ENCODE results near the gene TMED6.
"Not testable (repeated sequence)": the region's sequence is repeated elsewhere in the genome, so short reads cannot be mapped to it uniquely, and the experiment has no call there.

The TMED6 gene

GRCh38 chr16:69301187-69301586 is 50.4 kb downstream of the TMED6 start:
- Histone ChIP-seq H3K4me3 (ENCODE audit: insufficient read depth, low read length, poor library complexity, severe bottlenecking) (no peak overlapping the region), H3K9me3 (ENCODE audit: insufficient read depth, low read length) (no peaks in the 10 kb centered on the region), H3F3A (ENCODE audit: insufficient read depth) (no peaks in the 10 kb centered on the region), H3K79me2 (ENCODE audit: insufficient read depth, low read length) (no peaks in the 10 kb centered on the region), H3K27me3 (ENCODE audit: low read length) (no peaks in the 10 kb centered on the region), H3K9me2 (replicated peaks; ENCODE audit: insufficient read depth, low read length) (no peaks in the 10 kb centered on the region), H3K4me2 (ENCODE audit: low read depth, low read length, poor library complexity, severe bottlenecking) (no peak overlapping the region), H2AFZ (ENCODE audit: low read depth, low read length, severe bottlenecking) (no peak overlapping the region), H3K36me3 (ENCODE audit: low read length) (no peaks in the 10 kb centered on the region; the same call in 1 of the 2 replicates), H4K20me1 (ENCODE audit: low read depth, low read length) (no peaks in the 10 kb centered on the region), H3K9ac (ENCODE audit: low read length) (no peak overlapping the region), H3K27ac (ENCODE audit: low read depth, low read length) (no peak overlapping the region)
- TF ChIP-seq CTCF (IDR thresholded peaks at IDR 0.05; ENCODE audit: insufficient read depth, low read length, poor library complexity, severe bottlenecking): no peak
- no peak for TF ChIP-seq EZH2phosphoT487 (conservative IDR thresholded peaks at IDR 0.05; ENCODE audit: low read length)

- no peak overlapping the region for H3K27ac ChIP-seq (ENCODE audit: low read depth, low read length)
- H3K9ac ChIP-seq (ENCODE audit: low read length): no peak overlapping the region
- H2AFZ ChIP-seq (ENCODE audit: low read depth, low read length, severe bottlenecking): no peak overlapping the region
- no peaks in the 10 kb centered on the region for H3K9me2 ChIP-seq (replicated peaks; ENCODE audit: insufficient read depth, low read length)
- H4K20me1 ChIP-seq (ENCODE audit: low read depth, low read length): no peaks in the 10 kb centered on the region
- no peaks in the 10 kb centered on the region for H3K9me3 ChIP-seq (ENCODE audit: insufficient read depth, low read length)
- H3K4me3 ChIP-seq (ENCODE audit: insufficient read depth, low read length, poor library complexity, severe bottlenecking): no peak overlapping the region
- H3K27me3 ChIP-seq (ENCODE audit: low read length): no peaks in the 10 kb centered on the region
- H3F3A ChIP-seq (ENCODE audit: insufficient read depth): no peaks in the 10 kb centered on the region
- no peak overlapping the region for H3K4me2 ChIP-seq (ENCODE audit: low read depth, low read length, poor library complexity, severe bottlenecking)
- no peaks in the 10 kb centered on the region; the same call in 1 of the 2 replicates for H3K36me3 ChIP-seq (ENCODE audit: low read length)
- no peak for TF ChIP-seq EZH2phosphoT487 (conservative IDR thresholded peaks at IDR 0.05; ENCODE audit: low read length)
- TF ChIP-seq CTCF (IDR thresholded peaks at IDR 0.05; ENCODE audit: insufficient read depth, low read length, poor library complexity, severe bottlenecking): no peak
- H3K79me2 ChIP-seq (ENCODE audit: insufficient read depth, low read length): no peaks in the 10 kb centered on the region
Observed at GRCh38 chr16:69298261-69298660, 53.3 kb downstream of the TMED6 start.

- not testable (repeated sequence) for H3K9ac ChIP-seq (ENCODE audit: low read length); H3K9me2 ChIP-seq (replicated peaks; ENCODE audit: insufficient read depth, low read length); H3F3A ChIP-seq (ENCODE audit: insufficient read depth); H3K9me3 ChIP-seq (ENCODE audit: insufficient read depth, low read length); H3K36me3 ChIP-seq (ENCODE audit: low read length); H2AFZ ChIP-seq (ENCODE audit: low read depth, low read length, severe bottlenecking); H3K4me2 ChIP-seq (ENCODE audit: low read depth, low read length, poor library complexity, severe bottlenecking); H3K27me3 ChIP-seq (ENCODE audit: low read length); H4K20me1 ChIP-seq (ENCODE audit: low read depth, low read length); H3K79me2 ChIP-seq (ENCODE audit: insufficient read depth, low read length); H3K4me3 ChIP-seq (ENCODE audit: insufficient read depth, low read length, poor library complexity, severe bottlenecking); H3K27ac ChIP-seq (ENCODE audit: low read depth, low read length)
Observed at GRCh38 chr16:69296771-69297170, 54.8 kb downstream of the TMED6 start.

- Histone ChIP-seq H3K9ac (ENCODE audit: low read length) (no peak overlapping the region), H4K20me1 (ENCODE audit: low read depth, low read length) (no peaks in the 10 kb centered on the region), H3K9me3 (ENCODE audit: insufficient read depth, low read length) (no peaks in the 10 kb centered on the region), H3K9me2 (replicated peaks; ENCODE audit: insufficient read depth, low read length) (no peaks in the 10 kb centered on the region), H3K27ac (ENCODE audit: low read depth, low read length) (no peak overlapping the region), H3K27me3 (ENCODE audit: low read length) (no peaks in the 10 kb centered on the region), H3K36me3 (ENCODE audit: low read length) (no peaks in the 10 kb centered on the region), H2AFZ (ENCODE audit: low read depth, low read length, severe bottlenecking) (no peak overlapping the region), H3K4me3 (ENCODE audit: insufficient read depth, low read length, poor library complexity, severe bottlenecking) (no peak overlapping the region), H3K79me2 (ENCODE audit: insufficient read depth, low read length) (no peaks in the 10 kb centered on the region), H3K4me2 (ENCODE audit: low read depth, low read length, poor library complexity, severe bottlenecking) (no peak overlapping the region), H3F3A (ENCODE audit: insufficient read depth) (no peaks in the 10 kb centered on the region)
- TF ChIP-seq EZH2phosphoT487 (conservative IDR thresholded peaks at IDR 0.05; ENCODE audit: low read length) (no peak), CTCF (IDR thresholded peaks at IDR 0.05; ENCODE audit: insufficient read depth, low read length, poor library complexity, severe bottlenecking) (no peak)
Observed at GRCh38 chr16:69294051-69294450, 57.5 kb downstream of the TMED6 start.

All from SU-DHL-6 (cell line).